GM19035 (cell line): ENCODE data around the gene USP33.
"Not testable (repeated sequence)": the region's sequence is repeated elsewhere in the genome, so short reads cannot be mapped to it uniquely, and the experiment has no call there.

Source experiments
- ATAC-seq: cut with Tn5 transposase; IDR thresholded peaks from one replicate; pipeline ENCODE4 v1.9.1; 2021; ENCODE audit not compliant: unreplicated experiment

The USP33 gene

GRCh38 chr1:77741316-77741715 is 18.3 kb downstream of the USP33 start:
- no peak for ATAC-seq

- no peak for ATAC-seq
Measured at GRCh38 chr1:77739235-77739634, 20.4 kb downstream of the USP33 start.

GRCh38 chr1:77732090-77732489 is 27.6 kb downstream of the USP33 start:
- no peak for ATAC-seq

GRCh38 chr1:77725706-77726105 is 33.9 kb downstream of the USP33 start:
- ATAC-seq, result no peak

- no peak for ATAC-seq
Measured at GRCh38 chr1:77718181-77718580, 41.5 kb downstream of the USP33 start.

GRCh38 chr1:77716065-77716464 is 43.6 kb downstream of the USP33 start:
- no peak for ATAC-seq

GRCh38 chr1:77709727-77710126 is 49.9 kb downstream of the USP33 start:
- no peak for ATAC-seq

- no peak for ATAC-seq
Measured at GRCh38 chr1:77706321-77706720, 53.3 kb downstream of the USP33 start.

- ATAC-seq, result no peak
Measured at GRCh38 chr1:77704736-77705135, 54.9 kb downstream of the USP33 start.

- not testable (repeated sequence) for ATAC-seq
Measured at GRCh38 chr1:77699673-77700072, 60.0 kb downstream of the USP33 start.

GRCh38 chr1:77697441-77697840 is 62.2 kb downstream of the USP33 start:
- no peak for ATAC-seq

- ATAC-seq, result peak; percentile 41
Measured at GRCh38 chr1:77688939-77689338, 70.7 kb downstream of the USP33 start.

GRCh38 chr1:77687519-77687906 is 72.1 kb downstream of the USP33 start:
- no peak for ATAC-seq

GRCh38 chr1:77686796-77687518 is 72.7 kb downstream of the USP33 start:
- ATAC-seq, result no peak

- ATAC-seq, result peak; percentile 78
Measured at GRCh38 chr1:77683160-77684148, 76.2 kb downstream of the USP33 start.

GRCh38 chr1:77682460-77683159 is 77.0 kb downstream of the USP33 start, which contains the start of gene ZZZ3:
Gene ZZZ3 (minus strand): TSS chr1:77682658. CDS start chr1:77633354, 49,304 bp downstream.
- peak; percentile 70 for ATAC-seq

GRCh38 chr1:77680173-77680572 is 79.5 kb downstream of the USP33 start:
- ATAC-seq, result no peak

GRCh38 chr1:77678660-77679610 is 80.7 kb downstream of the USP33 start:
- ATAC-seq, result no peak

GRCh38 chr1:77674807-77675206 is 84.8 kb downstream of the USP33 start:
- not testable (repeated sequence) for ATAC-seq

GRCh38 chr1:77673716-77674355 is 85.8 kb downstream of the USP33 start:
- ATAC-seq, result no peak
